GM19438 (cell line): Measurements from ENCODE around the gene BANP.
"Not testable (repeated sequence)": the region's sequence is repeated elsewhere in the genome, so short reads cannot be mapped to it uniquely, and the experiment has no call there.

Experiments
- ATAC-seq: cut with Tn5 transposase; IDR thresholded peaks from one replicate; pipeline ENCODE4 v1.9.1; 2021; ENCODE audit warnings: low read depth; ENCODE audit not compliant: unreplicated experiment

BANP gene

GRCh38 chr16:88025828-88026555, 74.8 kb downstream of the BANP start:
- not testable (repeated sequence) for ATAC-seq

GRCh38 chr16:88026964-88027938, 76.0 kb downstream of the BANP start:
- ATAC-seq: no peak

- ATAC-seq: not testable (repeated sequence)
These were observed 77.1 kb downstream of the BANP start for GRCh38 chr16:88028177-88028930.

- no peak for ATAC-seq
These were observed 79.3 kb downstream of the BANP start for GRCh38 chr16:88030498-88030897.

- not testable (repeated sequence) for ATAC-seq
These were observed 79.7 kb downstream of the BANP start for GRCh38 chr16:88030961-88031360.

GRCh38 chr16:88033003-88033740, 81.9 kb downstream of the BANP start:
- not testable (repeated sequence) for ATAC-seq

- no peak for ATAC-seq
These were observed 83.5 kb downstream of the BANP start for GRCh38 chr16:88034770-88035169.

- no peak for ATAC-seq
These were observed 84.1 kb downstream of the BANP start for GRCh38 chr16:88035292-88035691.

GRCh38 chr16:88035884-88036639, 84.8 kb downstream of the BANP start:
- not testable (repeated sequence) for ATAC-seq

GRCh38 chr16:88036640-88036996, 85.4 kb downstream of the BANP start:
- ATAC-seq: not testable (repeated sequence)

- ATAC-seq: not testable (repeated sequence)
These were observed 86.1 kb downstream of the BANP start for GRCh38 chr16:88037359-88037758.

- not testable (repeated sequence) for ATAC-seq
These were observed 86.8 kb downstream of the BANP start for GRCh38 chr16:88037876-88038525.

- ATAC-seq: not testable (repeated sequence)
These were observed 87.3 kb downstream of the BANP start for GRCh38 chr16:88038526-88038908.

- no peak for ATAC-seq
These were observed 88.4 kb downstream of the BANP start for GRCh38 chr16:88039591-88039990.

- not testable (repeated sequence) for ATAC-seq
These were observed 89.1 kb downstream of the BANP start for GRCh38 chr16:88040196-88040876.

- ATAC-seq: not testable (repeated sequence)
These were observed 89.6 kb downstream of the BANP start for GRCh38 chr16:88040877-88041244.

GRCh38 chr16:88041506-88041905, 90.3 kb downstream of the BANP start:
- not testable (repeated sequence) for ATAC-seq

- ATAC-seq: not testable (repeated sequence)
These were observed 90.8 kb downstream of the BANP start for GRCh38 chr16:88041986-88042562.
